A673 (cell line): ENCODE measurements around the gene MOB3C.

Source experiments
- CTCF ChIP-seq: fragments of 300-800, 200-600 bp; sonication (generic); conservative IDR thresholded peaks from 2 replicates; pipeline ENCODE4 v1.5.1; 2017; ENCODE audit warnings: low read depth, mild to moderate bottlenecking, antibody characterized with exemption, low read length, moderate library complexity, mixed read lengths
- EZH2 ChIP-seq: fragments of 200-600 bp; sonication (generic); IDR thresholded peaks from 2 replicates; pipeline ENCODE4 v1.6.1; 2017; ENCODE audit warnings: borderline replicate concordance, low read depth, mild to moderate bottlenecking, mixed read lengths, antibody characterized with exemption, low read length; ENCODE audit not compliant: poor library complexity, severe bottlenecking

- TF ChIP-seq CTCF (no peak), EZH2 (no peak)
Observed at GRCh38 chr1:46569884-46570725, 46.5 kb downstream of the MOB3C start.
